GM10266 (cell line): ENCODE measurements around the gene OR51F2.
"Not testable (repeated sequence)": the region's sequence is repeated elsewhere in the genome, so short reads cannot be mapped to it uniquely, and the experiment has no call there.

Experiments
- DNase-seq: peaks from one replicate; pipeline ENCODE4 v3.0.0; 2012; ENCODE audit errors: extremely low spot score
- TF ChIP-seq, protein P1 (sequence below): IDR thresholded peaks from 2 replicates; pipeline ENCODE4 v1.5.1; 2012; ENCODE audit warnings: mild to moderate bottlenecking, low read depth; ENCODE audit not compliant: control insufficient read depth, insufficient read depth; ENCODE audit errors: missing control alignments

The OR51F2 gene, protein sequence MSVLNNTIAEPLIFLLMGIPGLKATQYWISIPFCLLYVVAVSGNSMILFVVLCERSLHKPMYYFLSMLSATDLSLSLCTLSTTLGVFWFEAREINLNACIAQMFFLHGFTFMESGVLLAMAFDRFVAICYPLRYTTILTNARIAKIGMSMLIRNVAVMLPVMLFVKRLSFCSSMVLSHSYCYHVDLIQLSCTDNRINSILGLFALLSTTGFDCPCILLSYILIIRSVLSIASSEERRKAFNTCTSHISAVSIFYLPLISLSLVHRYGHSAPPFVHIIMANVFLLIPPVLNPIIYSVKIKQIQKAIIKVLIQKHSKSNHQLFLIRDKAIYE

DNA sequence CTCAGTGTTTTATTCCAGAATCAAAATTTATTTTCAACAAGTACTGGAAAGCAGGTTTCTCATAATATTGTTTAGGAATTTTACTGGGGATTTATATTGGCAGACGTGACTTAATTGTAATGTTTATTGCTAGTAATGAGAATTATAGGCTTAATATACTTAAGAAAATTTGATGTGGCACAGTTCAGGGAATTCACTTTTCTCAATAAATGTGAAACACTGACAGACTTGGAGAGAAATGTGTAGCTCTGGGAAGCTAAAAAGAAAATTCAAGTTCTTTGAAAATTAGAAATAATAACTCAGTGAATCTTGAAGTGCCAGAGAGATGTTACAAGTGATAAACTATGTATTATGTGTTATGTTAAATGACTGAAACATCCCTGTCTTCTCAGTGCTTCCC is at the start of gene OR51F2:
Gene OR51F2, plus strand, starts transcription at position 301 of the 400 bp plus-strand sequence. CDS start 101 bp downstream, outside the sequence.
- no peak for DNase-seq
- TF ChIP-seq, protein P1, sequence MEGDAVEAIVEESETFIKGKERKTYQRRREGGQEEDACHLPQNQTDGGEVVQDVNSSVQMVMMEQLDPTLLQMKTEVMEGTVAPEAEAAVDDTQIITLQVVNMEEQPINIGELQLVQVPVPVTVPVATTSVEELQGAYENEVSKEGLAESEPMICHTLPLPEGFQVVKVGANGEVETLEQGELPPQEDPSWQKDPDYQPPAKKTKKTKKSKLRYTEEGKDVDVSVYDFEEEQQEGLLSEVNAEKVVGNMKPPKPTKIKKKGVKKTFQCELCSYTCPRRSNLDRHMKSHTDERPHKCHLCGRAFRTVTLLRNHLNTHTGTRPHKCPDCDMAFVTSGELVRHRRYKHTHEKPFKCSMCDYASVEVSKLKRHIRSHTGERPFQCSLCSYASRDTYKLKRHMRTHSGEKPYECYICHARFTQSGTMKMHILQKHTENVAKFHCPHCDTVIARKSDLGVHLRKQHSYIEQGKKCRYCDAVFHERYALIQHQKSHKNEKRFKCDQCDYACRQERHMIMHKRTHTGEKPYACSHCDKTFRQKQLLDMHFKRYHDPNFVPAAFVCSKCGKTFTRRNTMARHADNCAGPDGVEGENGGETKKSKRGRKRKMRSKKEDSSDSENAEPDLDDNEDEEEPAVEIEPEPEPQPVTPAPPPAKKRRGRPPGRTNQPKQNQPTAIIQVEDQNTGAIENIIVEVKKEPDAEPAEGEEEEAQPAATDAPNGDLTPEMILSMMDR, result no peak

DNA sequence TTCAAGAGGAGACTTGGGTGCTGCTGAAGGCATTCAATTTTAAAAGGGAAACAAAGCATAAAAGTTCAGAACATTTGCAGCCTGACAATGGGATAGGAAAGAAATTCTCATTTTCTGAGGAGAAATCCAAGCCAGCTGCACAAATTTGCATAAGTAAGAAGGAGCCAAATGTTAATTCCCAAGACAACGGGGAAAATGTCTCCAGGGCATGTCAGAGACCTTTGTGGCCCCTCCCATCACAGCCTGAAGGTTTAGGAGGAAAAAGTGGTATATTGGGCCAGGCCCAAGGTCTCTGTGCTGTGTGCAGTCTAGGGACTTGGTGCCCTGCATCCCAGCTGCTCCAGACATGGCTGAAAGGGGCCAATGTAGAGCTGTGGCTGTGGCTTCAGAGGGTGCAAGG is 38.7 kb upstream of the OR51F2 start:
- DNase-seq, result no peak
- TF ChIP-seq, protein P1, result no peak

DNA sequence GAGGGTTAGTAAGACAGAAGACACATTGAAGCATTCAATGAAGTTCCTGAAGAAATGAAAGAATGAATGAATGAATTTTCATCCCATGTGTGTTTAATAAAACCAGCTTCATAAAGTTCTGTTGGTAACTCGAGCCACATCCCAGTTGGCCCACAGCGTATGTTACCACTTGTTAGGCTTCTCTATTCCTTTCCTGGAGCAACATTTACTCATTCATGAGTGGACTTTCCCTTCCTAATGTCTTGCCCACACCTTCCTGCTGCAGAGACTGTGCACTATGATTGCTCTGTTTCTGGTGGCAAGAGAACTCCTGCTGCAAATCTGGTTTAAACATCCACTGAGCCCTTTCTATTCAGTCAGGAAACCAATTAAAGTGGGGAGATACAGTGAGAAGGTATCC is 23.9 kb upstream of the OR51F2 start:
- TF ChIP-seq, protein P1, result no peak
- DNase-seq, result no peak

DNA sequence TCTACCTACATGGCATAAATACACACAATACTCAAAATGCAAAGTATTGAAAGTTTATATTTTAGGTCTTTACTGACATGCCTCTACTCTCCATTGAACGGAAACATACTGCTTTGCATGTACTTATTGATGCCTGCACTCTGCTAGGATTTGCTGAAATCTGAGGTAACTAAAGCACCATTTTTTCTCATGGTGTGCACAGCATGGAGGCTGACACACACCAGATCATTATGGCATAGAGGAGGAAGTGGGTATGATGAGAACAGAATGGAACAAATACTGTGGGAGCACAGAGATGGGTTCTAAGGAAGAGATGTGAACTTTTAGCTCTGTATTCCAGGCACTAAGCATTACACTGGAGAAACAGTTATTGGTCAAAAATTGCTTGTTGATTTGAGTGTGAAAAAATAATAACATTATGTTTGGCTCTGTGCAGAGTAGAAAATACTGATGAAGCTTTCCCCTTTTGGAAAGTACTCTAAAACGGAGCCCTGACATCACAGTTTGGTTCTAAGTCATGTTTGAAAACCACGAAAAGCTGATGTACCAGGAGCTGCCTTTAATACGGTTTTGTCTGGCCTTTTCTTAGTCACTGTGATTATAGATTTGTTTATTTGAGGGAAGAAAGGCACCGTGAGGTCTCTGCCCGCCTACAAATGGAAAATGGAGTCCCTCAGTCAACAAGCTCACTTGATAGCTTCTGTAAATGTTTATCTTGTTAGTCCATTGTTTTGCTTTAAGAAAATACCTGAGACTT is 22.5 kb upstream of the OR51F2 start:
- TF ChIP-seq, protein P1, result no peak
- DNase-seq, result no peak

DNA sequence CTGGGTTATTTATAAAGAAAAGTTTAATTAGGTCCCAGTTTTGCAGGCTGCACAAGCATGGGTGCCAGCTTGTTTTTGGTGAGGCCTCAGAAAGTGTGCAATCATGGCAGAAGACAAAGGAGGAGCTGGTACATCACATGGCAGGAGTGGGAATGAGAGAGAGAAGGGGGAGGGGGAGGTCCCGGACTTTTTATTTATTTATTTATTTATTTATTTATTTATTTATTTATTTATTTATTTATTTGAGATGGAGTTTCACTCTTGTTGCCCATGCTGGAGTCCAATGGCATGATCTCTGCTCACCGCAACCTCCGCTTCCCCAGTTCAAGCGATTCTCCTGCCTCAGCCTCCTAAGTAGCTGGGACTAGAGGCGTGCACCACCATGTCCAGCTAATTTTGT is 19.8 kb upstream of the OR51F2 start:
- DNase-seq, result not testable (repeated sequence)

DNA sequence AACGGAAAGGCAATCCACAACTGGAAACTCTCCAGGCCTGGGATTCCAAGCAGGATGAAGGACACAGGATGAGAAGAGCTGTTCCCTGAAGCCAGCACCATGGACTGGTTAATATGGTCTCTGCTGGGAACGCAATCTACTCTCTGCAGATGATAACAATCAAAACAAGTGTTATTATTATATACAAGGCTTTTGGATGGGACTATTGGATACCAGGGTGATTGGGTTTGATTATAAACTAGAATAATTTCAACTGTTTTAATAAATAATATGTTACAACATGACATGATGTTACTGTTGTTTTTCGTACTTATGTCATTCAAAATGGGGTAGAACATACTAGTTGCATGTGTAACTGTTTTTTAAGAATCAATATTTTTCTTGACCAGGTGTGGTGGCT is 16.8 kb upstream of the OR51F2 start, which contains the start of gene OR52R1:
Gene OR52R1, minus strand, starts transcription at position 101 of the 400 bp plus-strand sequence. Its CDS starts 0 bp downstream, at position 101.
- no peak for DNase-seq
- TF ChIP-seq, protein P1, result no peak

DNA sequence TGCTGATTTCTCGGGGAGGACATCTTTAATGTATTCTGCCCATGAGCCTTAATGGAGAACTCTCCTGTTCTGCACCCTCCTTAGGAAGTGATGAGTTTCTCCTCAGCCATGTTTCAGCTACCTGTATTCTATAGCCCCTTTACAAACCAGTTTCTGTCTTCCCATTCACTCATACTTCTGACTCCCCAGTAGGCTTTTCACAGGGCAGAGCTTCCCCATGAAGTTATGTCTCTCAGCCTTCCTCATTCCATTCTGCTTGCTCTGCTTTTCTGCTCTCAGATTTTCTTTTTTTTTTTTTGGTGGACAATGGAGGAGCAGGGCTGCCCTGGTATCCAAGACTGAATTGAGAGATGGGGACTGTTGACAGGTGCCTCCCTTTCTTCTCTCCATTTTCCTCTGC is 12.6 kb upstream of the OR51F2 start:
- TF ChIP-seq, protein P1, result no peak
- DNase-seq, result no peak
